DND-41 (cell line): ENCODE data around the gene SLC6A12.

Experiments used
- ATAC-seq: fragments of 200-7000 bp; cut with Tn5 transposase; 3 replicates; pipeline ENCODE4 v1.9.1; 2021; ENCODE audit warnings: low read depth; ENCODE audit not compliant: insufficient read depth
- DNase-seq: peaks from one replicate; pipeline ENCODE4 v3.0.0-alpha.2; 2020
- H2AFZ ChIP-seq: 2 replicates; pipeline ENCODE4 v1.6.0; 2012; ENCODE audit warnings: low read depth, low read length
- H3K27ac ChIP-seq: 2 replicates; pipeline ENCODE4 v1.5.1; 2012; ENCODE audit warnings: low read length, inconsistent platforms
- H3K27me3 ChIP-seq: fragments of 200-600 bp; sonication (generic); 2 replicates; pipeline ENCODE4 v1.6.0; 2012; ENCODE audit warnings: low read length, mild to moderate bottlenecking, inconsistent platforms; ENCODE audit not compliant: insufficient read depth, poor library complexity
- H3K36me3 ChIP-seq: 2 replicates; pipeline ENCODE4 v1.5.1; 2012; ENCODE audit warnings: low read length, inconsistent platforms; ENCODE audit not compliant: insufficient read depth
- H3K4me1 ChIP-seq: 2 replicates; pipeline ENCODE4 v1.5.1; 2012; ENCODE audit warnings: mild to moderate bottlenecking, low read length; ENCODE audit not compliant: insufficient read depth
- H3K4me2 ChIP-seq: 2 replicates; pipeline ENCODE4 v1.6.0; 2012; ENCODE audit warnings: mild to moderate bottlenecking, moderate library complexity, low read length, inconsistent platforms; ENCODE audit not compliant: insufficient read depth
- H3K4me3 ChIP-seq, 2 experiments: fragments of 200-600 bp in 1 of 2; shearing (Covaris generic) in 1 of 2; 2 replicates each; pipeline ENCODE4 v1.5.1; 2012 to 2016; ENCODE audit warnings: inconsistent platforms in 2 of 2, low read length in 2 of 2, mild to moderate bottlenecking in 2 of 2, low read depth in 1 of 2, moderate library complexity in 1 of 2
- H3K79me2 ChIP-seq: 2 replicates; pipeline ENCODE4 v1.6.0; 2012; ENCODE audit warnings: low read length, inconsistent platforms; ENCODE audit not compliant: insufficient read depth
- H3K9ac ChIP-seq: 2 replicates; pipeline ENCODE4 v1.6.0; 2012; ENCODE audit warnings: low read depth, mild to moderate bottlenecking, inconsistent platforms, low read length, moderate library complexity
- H3K9me3 ChIP-seq: 2 replicates; pipeline ENCODE4 v1.5.1; 2012; ENCODE audit warnings: low read length, moderate library complexity, mild to moderate bottlenecking, inconsistent platforms; ENCODE audit not compliant: insufficient read depth, severe bottlenecking
- H4K20me1 ChIP-seq: 2 replicates; pipeline ENCODE4 v1.6.0; 2012; ENCODE audit warnings: low read length; ENCODE audit not compliant: insufficient read depth
- EZH2 ChIP-seq: IDR thresholded peaks from 3 replicates; pipeline ENCODE4 v1.6.1; 2012; ENCODE audit warnings: borderline replicate concordance, low read depth, mild to moderate bottlenecking, moderate library complexity, low read length, inconsistent platforms; ENCODE audit not compliant: severe bottlenecking
- TF ChIP-seq, protein P1 (sequence below): IDR thresholded peaks from 2 replicates; pipeline ENCODE4 v1.5.1; 2012; ENCODE audit warnings: borderline replicate concordance, low read length, moderate library complexity, mild to moderate bottlenecking; ENCODE audit not compliant: poor library complexity, severe bottlenecking; ENCODE audit errors: extremely low read depth

SLC6A12 gene

DNA sequence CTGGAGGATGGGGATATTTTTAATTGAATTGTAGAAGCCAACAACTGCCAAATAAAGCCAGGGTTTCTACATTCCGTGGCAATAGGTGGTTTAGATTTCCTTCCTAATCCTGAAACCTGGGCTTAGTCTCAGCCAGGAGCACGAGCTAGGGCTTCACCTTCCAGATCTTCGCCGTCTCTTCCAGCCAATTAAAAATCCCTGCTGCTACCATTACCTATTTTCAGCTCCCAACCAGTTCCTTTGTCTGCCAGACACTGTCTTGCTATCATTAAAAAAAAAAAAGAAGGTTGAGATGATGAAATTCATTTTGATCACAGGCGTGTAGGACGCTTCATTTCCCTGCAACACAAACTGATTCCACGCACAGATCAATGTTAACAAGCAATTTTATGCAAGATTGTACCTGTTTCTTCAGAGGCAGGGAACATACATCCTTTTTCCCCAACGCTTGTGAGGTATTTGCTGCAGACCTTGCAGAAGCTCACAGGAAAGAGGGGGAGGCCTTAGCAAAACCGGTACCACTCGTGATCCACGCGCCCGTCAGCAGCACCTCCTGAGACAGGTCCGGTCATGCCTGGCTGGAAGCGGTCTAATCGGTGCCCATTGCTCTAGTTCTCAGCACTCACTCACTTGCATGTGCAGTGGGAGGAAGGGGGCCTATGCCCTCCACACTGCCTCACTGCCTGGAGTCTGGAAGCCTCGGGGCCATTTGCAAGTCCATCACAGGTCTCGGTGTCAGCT, 65.1 kb downstream of the SLC6A12 start:
- DNase-seq (no peak), ATAC-seq (no peak)
- no peaks in the 10 kb centered on the region for H3K4me1 ChIP-seq
- 0 out of 2 replicates have a peak, but pooled peaks cover 6% of the 10 kb centered on the region for H4K20me1 ChIP-seq
- H3K9me3 ChIP-seq = no peaks in the 10 kb centered on the region
- H3K4me3 ChIP-seq = no peak overlapping the region
- H3K9ac ChIP-seq = no peak overlapping the region
- no peak overlapping the region for H3K27ac ChIP-seq
- no peaks in the 10 kb centered on the region for H3K36me3 ChIP-seq
- peaks cover 40% of the 10 kb centered on the region for H3K27me3 ChIP-seq
- no peak for TF ChIP-seq EZH2
- TF ChIP-seq, protein P1, sequence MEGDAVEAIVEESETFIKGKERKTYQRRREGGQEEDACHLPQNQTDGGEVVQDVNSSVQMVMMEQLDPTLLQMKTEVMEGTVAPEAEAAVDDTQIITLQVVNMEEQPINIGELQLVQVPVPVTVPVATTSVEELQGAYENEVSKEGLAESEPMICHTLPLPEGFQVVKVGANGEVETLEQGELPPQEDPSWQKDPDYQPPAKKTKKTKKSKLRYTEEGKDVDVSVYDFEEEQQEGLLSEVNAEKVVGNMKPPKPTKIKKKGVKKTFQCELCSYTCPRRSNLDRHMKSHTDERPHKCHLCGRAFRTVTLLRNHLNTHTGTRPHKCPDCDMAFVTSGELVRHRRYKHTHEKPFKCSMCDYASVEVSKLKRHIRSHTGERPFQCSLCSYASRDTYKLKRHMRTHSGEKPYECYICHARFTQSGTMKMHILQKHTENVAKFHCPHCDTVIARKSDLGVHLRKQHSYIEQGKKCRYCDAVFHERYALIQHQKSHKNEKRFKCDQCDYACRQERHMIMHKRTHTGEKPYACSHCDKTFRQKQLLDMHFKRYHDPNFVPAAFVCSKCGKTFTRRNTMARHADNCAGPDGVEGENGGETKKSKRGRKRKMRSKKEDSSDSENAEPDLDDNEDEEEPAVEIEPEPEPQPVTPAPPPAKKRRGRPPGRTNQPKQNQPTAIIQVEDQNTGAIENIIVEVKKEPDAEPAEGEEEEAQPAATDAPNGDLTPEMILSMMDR = no peak
- H3K4me2 ChIP-seq = no peak overlapping the region
- no peaks in the 10 kb centered on the region for H3K79me2 ChIP-seq
- H2AFZ ChIP-seq = no peak overlapping the region

DNA sequence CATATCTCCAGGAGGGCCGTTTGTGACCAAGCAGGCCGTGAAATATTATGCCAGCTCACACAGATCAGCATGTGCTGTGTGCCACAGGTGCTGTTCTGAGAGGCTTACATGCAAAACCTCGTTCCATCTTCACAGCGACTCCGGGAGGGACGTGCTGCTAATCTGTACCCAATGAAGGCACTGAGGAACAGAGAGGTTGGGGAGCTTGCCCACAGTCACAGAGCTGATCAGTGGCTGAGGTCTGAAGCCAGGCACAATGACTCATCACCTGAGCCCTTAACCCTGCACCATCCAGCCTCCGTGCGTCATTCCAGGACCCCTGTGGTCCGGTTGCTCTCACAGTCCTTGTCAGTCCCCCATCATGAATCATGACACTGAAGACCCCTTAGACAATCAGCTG, 66.7 kb downstream of the SLC6A12 start:
- H3K4me1 ChIP-seq = no peaks in the 10 kb centered on the region
- no peak overlapping the region for H3K4me3 ChIP-seq
- 0 out of 2 replicates have a peak, but pooled peaks cover 3% of the 10 kb centered on the region for H4K20me1 ChIP-seq
- DNase-seq (no peak), ATAC-seq (no peak)
- peaks cover 30% of the 10 kb centered on the region for H3K27me3 ChIP-seq
- no peak for TF ChIP-seq EZH2
- TF ChIP-seq, protein P1 = no peak
- no peak overlapping the region for H3K4me2 ChIP-seq
- H3K79me2 ChIP-seq = no peaks in the 10 kb centered on the region
- H3K36me3 ChIP-seq = no peaks in the 10 kb centered on the region
- no peak overlapping the region for H3K27ac ChIP-seq
- no peak overlapping the region for H2AFZ ChIP-seq
- no peaks in the 10 kb centered on the region for H3K9me3 ChIP-seq
- no peak overlapping the region for H3K9ac ChIP-seq

DNA sequence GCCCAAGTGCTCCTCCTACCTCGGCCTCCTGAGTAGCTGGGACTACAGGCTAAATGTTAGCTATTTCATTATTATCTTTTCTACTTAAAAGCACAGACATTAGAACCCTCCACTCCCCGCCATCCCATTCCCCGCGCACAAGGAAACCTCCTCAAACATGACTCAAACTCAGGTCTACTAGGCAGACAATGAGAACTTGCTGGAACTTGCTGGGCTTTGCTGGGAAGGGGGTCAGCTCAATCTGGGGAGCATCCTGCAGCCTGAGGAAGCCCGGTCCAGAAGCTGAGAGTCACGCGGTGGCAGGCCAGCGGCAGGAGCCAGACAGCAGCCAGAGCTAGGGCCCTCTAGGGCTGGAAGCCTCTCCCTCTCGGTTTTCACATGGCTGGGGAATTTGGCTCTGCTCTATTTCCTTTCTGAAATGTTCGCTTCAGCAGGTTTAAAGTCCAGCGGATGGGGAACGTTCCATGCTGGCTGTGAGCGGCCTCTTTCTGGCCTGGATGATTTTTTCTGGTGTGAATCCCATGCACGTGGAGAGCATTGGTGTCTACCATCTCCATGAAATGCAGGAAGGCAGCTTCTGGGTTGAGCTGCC, 68.5 kb downstream of the SLC6A12 start:
- no peak for ATAC-seq
- Histone ChIP-seq H3K79me2 (no peaks in the 10 kb centered on the region), H3K27ac (no peak overlapping the region), H3K9ac (no peak overlapping the region), H3K36me3 (no peaks in the 10 kb centered on the region), H3K9me3 (no peaks in the 10 kb centered on the region), H3K4me3 (no peak overlapping the region), H4K20me1 (no peaks in the 10 kb centered on the region), H3K27me3 (peaks cover 16% of the 10 kb centered on the region), H2AFZ (no peak overlapping the region), H3K4me1 (no peaks in the 10 kb centered on the region), H3K4me2 (no peak overlapping the region)
- DNase-seq = no peak
- TF ChIP-seq, protein P1 = no peak
- TF ChIP-seq EZH2 = no peak
